GM12864 (cell line): ENCODE results near the gene MB.
A peak's percentile ranks its signal among the peaks of the same experiment; 100 is the strongest.

Source experiments
- DNase-seq: peaks from one replicate; pipeline ENCODE4 v3.0.0-alpha.2; 2011; ENCODE audit warnings: low read depth
- H3K4me3 ChIP-seq: 2 replicates; pipeline ENCODE4 v1.5.1; 2011; ENCODE audit warnings: mild to moderate bottlenecking, low read depth, low read length, control low read depth
- TF ChIP-seq, protein P1 (sequence below): IDR thresholded peaks from 2 replicates; pipeline ENCODE4 v1.5.1; 2011; ENCODE audit warnings: low read depth, mild to moderate bottlenecking, moderate library complexity, low read length, control low read depth, inconsistent platforms; ENCODE audit errors: missing control alignments

The MB gene

DNA sequence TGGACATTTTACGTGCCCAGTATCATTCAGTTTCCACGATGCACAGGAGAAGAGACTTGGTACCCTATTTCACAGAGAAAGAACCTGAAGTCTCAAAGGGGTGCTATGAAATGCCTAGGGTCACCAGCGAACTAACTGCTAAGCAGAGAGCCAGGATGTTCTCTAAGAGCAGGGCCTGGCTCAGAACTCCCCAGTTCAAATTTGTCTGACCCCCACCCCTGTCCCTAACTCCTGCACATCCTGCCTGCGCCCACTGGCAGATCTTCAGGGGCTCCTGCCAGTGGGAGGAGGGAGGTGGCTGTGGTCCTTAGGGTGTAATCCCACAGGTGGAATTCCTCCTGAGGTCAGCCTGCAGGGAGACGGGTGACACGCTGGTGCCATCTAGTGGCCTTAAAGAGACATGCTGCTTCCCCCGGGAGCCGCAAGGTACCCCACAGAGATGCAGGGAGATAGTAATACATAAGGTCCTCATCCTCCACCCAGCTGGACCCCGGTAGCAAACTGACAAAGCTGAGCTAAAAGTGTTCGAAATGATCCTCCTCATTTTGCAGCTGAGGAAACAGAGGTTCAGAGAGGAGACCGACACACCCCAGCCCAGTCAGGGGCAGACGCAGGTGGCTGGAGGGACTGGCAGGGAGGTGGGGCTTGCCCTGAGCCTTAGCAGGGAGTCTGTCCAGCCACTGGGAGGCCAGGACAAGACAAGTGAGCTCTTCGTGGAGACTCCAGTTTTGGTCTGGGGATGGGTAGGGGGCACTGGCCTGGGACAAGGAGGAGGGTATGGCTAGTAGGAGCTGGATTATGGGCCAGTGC, 34.1 kb downstream of the MB start:
- peak; percentile 22 for DNase-seq
- TF ChIP-seq, protein P1, sequence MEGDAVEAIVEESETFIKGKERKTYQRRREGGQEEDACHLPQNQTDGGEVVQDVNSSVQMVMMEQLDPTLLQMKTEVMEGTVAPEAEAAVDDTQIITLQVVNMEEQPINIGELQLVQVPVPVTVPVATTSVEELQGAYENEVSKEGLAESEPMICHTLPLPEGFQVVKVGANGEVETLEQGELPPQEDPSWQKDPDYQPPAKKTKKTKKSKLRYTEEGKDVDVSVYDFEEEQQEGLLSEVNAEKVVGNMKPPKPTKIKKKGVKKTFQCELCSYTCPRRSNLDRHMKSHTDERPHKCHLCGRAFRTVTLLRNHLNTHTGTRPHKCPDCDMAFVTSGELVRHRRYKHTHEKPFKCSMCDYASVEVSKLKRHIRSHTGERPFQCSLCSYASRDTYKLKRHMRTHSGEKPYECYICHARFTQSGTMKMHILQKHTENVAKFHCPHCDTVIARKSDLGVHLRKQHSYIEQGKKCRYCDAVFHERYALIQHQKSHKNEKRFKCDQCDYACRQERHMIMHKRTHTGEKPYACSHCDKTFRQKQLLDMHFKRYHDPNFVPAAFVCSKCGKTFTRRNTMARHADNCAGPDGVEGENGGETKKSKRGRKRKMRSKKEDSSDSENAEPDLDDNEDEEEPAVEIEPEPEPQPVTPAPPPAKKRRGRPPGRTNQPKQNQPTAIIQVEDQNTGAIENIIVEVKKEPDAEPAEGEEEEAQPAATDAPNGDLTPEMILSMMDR: peak; percentile 96
- no peak overlapping the region for H3K4me3 ChIP-seq

DNA sequence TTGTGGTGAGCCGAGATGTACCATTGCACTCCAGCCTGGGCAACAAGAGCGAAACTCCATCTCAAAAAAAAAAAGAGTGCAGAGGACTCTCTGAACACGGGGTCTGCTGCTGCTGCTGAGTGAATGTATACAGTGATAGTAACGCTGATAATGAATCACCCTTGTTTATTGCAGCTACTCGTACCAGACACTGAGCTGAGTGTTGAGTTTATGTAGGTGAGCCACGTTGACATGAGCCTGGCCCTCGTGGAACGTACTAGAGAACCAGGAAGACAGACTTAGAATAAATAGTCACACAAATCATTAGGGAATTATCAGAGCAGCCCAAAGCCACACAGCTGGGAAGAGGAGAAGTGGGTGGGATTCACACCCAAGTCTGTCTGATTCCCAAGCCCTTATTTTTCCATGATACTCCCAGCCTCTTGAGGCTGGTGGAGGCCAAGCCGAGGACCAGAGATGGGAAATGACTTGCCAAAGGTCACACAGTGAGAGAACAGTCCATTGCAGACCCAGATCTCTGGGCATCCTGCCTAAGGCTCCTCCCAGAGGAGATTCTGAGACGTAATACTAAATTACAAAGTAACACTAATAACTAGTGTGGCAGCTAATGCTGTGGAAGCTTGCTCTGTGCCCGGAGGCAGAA, 34.8 kb downstream of the MB start:
- TF ChIP-seq, protein P1: no peak
- DNase-seq: no peak
- H3K4me3 ChIP-seq: no peak overlapping the region

DNA sequence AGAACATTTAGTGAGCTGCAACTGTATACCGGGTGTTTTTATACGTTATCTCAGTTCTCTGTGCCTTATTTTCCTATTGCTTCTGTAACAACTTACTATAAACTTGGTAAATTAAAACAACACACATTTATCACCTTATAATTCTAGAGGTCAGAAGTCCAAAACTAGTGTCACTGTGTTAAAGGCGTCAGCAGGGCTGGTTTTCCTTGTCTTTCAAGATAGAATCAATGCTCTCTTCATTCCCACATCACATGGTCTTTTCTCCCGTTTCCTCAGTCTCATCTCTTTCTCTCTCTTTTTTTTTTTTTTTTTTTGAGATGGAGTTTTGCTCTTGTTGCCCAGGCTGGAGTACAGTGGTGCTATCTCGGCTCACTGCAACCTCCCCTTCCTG, 36.1 kb downstream of the MB start:
- TF ChIP-seq, protein P1: no peak
- no peak for DNase-seq
- no peak overlapping the region for H3K4me3 ChIP-seq

DNA sequence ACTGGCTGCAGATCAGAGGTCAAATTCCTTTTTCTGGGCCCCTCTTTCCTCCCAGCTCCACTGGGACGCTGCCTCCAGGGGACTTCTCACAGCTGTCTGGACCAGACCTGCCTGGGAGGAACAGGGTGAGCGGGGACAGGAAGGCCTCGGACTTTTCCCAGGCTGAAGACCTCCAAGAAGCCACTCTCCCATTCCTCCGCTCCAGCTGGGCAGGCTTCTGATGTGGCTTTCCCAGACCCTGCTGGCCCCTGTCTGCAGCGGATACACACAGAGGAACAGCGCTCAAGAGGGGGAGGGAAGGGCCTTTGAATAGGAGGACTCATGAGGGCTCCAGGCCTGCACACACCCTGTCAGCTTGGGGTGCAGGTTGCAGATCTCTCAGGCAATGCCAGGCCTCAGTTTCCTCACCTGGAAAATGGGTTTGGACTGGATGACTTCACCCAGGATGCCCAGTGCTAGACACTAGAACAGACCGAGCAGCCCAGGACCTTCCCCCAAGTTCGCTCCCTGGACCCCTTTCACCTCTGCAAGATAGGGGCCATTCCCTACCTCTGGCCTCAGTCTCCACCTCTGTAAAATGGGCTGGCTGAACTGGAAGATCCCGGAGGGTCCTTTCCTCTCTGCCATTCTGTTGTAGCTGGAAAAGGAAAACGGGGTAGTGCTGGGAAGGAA, 36.6 kb downstream of the MB start:
- no peak for DNase-seq
- TF ChIP-seq, protein P1: no peak
- no peak overlapping the region for H3K4me3 ChIP-seq

DNA sequence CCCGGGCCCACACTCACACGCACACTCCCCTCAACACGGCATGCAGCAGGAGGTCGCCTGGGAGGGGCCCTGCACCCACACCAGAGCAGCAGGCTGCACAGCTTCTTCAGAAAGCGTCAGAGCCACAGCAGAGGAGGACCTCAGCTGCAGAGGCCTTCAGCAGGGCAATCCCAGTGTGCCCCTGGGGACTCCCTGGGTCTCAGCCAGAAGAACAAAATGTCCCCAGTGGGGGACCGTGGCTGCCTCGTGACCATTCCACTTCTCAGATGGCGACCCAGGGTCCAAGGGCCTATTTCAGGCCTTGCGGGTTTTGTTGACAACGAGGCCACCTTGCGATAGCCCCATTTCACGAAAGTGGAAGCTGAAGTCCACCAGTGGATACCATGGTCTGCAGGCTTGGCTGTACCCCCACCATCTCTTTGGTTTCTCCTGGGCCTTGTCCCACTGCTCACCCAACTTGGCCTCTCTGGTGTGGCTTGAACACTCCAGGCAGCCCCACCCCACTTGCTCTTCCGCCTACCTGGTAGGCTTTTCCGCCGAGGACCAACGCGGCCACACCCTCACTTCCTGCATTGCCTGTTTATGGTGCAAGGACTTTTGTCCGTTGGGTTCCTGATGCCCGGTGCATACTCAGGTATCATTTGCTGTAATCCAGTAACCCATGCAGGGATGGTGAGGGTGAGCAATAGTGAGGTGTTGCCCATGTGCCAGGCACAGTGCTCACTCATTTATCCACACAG, 38.1 kb downstream of the MB start:
- TF ChIP-seq, protein P1: no peak
- no peak for DNase-seq
- no peak overlapping the region for H3K4me3 ChIP-seq

DNA sequence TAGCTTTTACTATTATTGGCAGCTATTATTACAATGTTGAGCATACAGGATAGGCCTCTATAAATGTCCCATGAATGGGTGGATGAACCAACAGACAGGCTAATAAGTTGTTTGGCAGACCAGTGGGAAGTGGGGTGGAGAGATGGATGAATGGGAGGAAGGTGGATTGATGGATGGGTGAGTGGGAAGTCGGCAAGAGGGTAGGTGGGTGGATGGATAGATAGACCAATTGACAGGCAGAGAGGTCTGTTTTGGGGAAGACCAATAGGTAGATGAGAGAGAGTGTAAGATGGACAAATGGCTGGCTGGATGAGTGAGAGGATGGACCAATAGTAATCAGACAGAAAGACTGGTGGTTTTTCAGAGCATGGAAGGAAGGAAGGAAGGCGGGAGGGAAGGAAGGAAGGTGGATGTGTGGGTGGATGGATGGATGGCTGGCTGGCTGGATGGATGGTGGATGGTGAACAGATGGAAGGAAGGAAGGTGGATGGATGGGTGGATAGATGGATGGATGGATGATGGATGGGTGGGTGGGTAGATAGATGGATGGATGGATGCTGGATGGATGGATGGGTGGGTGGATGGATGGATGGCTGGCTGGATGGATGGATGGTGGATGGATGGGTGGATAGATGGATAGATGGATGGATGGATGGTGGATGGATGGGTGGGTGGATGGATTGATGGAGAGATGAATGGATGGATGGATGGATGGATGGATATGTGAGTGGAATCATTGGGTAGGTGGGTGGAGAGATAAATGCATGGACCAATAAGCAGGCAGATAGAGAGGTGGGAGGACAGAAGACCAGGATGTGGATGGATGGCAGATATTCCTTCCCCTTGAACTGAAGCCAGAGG, 39.1 kb downstream of the MB start:
- TF ChIP-seq, protein P1: no peak
- DNase-seq: no peak
- no peak overlapping the region for H3K4me3 ChIP-seq
